ELR (cell line): ENCODE data around the gene BMERB1.
A peak's percentile ranks its signal among the peaks of the same experiment; 100 is the strongest.
"Not testable (repeated sequence)": the region's sequence is repeated elsewhere in the genome, so short reads cannot be mapped to it uniquely, and the experiment has no call there.

Experiments
- DNase-seq: peaks from one replicate; pipeline ENCODE4 v3.0.0-alpha.2; 2015; ENCODE audit warnings: low read depth

Gene BMERB1

DNA sequence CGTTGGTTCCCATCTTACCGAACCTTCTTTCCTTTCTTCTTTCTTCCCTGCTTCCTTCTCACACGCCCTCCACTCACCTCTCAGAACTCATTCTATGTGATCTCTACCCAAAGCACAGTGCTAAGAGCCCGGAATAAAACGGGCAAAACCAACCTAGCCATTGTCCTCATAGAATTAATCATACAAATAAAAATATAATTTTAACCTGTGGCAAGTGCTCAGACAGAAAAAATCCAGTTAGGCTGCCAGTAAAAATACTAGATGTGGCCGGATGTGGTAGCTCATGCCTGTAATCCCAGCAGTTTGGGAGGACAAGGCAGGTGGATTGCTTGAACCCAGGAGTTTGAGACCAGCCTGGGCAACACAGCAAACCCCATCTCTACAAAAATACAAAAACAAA lies 27.0 kb downstream of the BMERB1 start:
- no peak for DNase-seq

DNA sequence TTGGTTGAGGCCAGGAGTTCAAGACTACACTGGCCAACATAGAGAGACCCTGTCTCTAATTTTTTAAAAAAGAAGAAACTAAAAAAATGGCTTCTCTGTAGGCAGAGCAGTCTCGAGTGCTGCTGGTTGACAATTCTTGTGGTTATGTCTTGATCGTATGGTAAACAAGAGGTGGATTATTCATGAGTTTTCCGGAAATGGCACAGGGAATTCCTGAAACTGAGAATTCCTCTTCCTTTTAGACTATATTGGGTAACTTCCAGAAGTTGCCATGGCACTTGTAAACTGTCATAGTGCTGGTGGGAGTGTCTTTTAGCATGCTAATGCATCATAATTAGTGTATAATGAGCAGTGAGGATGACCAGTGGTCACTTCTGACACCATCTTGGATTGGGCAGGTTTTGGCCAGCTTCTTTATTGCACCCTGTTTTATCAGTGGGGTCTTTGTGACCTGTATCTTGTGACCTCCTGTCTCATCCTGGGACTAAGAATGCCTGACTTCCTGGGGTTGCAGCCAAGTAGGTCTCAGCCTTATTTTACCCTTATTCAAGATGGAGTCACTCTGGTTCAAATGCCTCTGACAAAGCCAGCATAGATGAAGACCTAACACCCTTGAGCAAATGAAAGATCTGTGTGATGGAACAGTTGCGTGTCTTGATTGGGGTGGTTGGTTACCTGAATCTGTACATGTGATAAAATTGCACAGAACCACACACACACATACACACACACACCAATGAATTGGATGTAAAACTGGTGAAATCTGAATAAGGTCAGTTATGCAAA lies 30.2 kb downstream of the BMERB1 start:
- DNase-seq: peak; percentile 27

DNA sequence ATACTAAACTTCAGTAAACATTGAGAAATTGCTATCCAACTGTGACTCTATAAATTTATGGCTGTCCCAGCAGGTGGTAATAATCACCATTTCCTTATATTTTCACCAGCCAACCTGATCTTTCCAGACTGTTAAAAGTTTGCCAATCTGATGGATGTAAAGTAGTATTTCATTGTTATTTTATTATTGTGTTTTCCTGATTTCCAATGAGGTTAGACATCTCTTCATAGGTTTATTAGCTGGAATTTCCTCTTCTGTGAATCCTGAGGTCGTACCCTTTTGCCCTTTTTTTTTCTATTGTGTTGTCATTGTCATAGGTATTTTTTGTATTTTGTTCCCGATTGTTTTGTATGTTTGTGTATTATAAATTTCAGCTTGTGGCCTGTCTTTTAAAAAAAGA lies 31.7 kb downstream of the BMERB1 start:
- DNase-seq: no peak

DNA sequence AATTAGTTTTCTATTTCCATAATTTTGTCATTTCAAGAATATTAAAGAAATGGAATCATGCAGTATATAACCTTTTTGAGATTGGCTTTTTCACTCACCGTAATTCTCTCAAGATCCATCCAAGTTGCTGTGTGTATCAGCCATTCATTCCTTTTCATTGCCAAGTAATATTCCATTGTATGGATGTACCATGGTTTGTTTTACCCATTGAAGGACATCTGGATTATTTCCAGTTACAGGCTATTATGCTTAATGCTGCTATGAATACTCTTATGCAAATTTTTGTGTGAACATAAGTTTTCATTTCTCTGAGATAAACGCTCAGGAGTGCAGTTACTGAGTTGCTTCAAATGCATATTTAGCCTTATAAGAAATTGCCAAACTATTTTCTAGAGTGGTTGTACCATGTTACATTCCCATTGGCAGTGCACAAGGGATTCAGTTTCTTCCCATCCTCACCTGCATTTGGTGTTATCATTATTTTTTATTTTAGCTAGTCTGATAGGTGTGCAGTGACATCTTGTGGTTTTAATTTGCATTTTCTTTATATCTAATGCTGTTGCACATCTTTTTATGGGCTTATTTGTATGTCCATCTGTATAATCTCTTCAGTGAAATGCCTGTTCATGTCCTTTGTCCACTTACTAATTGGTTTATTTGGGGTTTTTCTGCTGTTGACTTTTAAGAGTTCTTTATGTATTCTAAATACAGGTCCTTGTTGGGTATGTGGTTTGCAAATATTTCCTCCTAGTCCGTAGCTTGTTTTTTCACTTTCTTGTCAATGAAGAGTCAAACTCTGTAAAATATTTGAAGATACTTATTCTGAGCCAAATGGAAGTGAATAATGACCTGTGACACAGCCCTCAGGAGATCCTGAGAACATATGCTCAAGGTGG lies 32.7 kb downstream of the BMERB1 start:
- DNase-seq: peak; percentile 42

DNA sequence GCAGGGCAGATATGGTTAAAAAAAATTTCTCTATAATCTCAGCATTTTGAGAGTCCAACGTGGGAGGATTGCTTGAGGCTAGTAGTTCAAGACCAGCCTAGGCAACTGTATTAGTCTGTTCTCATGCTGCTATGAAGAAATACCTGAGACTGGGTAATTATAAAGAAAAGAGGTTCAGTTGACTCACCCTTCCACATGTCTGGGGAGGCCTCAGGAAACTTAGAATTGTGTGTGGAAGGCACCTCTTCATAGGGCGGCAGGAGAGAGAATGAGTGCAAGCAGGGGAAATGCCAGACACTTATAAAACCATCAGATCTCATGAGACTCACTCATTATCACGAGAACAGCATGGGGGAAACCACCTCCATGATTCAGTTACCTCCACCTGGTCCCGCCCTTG lies 42.6 kb downstream of the BMERB1 start:
- DNase-seq: not testable (repeated sequence)

- no peak for DNase-seq
These were observed 43.4 kb downstream of the BMERB1 start for GRCh38 chr16:15477802-15478201.

DNA sequence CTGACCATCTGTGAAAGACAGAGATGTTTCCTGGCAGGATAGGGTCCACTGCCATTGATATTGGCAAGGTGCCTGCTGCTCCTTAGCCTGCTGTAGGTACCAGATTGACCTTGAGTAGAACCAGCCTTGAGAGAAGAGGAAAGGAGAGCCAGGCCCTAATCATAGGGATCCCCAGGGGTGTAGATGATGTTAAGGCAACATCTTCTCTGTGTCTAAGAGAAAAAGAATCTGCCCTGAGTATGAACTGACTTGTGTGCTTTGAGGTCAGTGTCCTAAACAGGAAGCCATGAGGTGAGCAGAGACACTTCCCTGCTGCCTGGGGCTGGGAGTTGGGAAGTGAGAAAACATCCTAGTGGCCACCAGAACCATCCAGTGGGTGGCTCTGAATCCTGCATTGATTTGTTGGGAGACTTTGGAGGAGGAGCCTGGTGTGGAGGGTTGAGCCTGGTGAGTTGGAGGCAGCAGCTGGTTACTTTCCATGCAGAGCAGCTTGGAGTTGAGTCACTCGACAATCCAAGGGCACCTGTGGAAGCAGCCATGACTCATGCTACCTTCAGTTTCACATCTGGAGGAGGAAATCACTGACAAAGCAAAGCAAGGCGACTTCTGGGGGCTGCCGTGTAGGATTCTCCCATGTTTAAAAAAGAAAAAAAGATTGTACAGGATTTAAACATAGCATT lies 47.8 kb downstream of the BMERB1 start:
- DNase-seq: peak; percentile 97

- no peak for DNase-seq
These were observed 48.4 kb downstream of the BMERB1 start for GRCh38 chr16:15482748-15483298.

DNA sequence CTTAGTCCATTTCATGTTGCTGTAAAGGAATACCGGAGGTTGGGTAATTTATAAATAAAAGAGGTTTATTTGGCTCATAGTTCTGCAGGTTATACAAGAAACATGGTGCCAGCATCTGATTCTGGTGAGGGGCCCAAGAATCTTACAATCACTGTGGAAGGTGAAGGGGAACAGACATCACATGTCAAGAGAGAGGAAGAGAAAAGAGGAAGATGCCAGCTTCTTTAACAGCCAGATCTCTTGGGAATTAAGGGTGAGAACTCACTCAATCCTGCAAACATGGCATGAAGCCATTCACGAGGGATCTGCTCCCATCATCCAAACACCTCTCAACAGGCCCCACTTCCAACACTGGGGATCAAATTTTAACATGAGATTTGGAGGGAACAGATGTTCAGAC lies 49.5 kb downstream of the BMERB1 start:
- no peak for DNase-seq

DNA sequence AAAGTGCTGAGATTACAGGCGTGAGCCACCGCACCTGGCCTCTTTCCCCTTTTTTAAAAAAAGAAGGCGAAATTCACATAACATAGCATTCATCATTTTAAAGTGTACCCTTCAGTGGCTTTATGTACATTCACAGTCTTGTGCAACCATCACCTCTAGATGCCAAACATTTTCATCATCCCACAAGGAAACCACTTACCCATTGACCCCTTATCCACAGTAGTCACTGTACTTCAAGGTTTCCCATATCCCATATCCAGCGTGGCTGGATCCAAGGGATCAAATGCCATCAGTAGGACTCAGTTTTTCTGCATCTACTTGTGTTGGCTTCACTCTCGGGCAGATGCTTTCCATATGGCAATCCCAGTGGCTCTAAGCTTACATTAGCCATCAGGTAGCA lies 50.3 kb downstream of the BMERB1 start:
- peak; percentile 56 for DNase-seq

GRCh38 chr16:15485175-15485574 lies 50.8 kb downstream of the BMERB1 start:
- DNase-seq: no peak

GRCh38 chr16:15486661-15487060 lies 52.3 kb downstream of the BMERB1 start:
- no peak for DNase-seq

DNA sequence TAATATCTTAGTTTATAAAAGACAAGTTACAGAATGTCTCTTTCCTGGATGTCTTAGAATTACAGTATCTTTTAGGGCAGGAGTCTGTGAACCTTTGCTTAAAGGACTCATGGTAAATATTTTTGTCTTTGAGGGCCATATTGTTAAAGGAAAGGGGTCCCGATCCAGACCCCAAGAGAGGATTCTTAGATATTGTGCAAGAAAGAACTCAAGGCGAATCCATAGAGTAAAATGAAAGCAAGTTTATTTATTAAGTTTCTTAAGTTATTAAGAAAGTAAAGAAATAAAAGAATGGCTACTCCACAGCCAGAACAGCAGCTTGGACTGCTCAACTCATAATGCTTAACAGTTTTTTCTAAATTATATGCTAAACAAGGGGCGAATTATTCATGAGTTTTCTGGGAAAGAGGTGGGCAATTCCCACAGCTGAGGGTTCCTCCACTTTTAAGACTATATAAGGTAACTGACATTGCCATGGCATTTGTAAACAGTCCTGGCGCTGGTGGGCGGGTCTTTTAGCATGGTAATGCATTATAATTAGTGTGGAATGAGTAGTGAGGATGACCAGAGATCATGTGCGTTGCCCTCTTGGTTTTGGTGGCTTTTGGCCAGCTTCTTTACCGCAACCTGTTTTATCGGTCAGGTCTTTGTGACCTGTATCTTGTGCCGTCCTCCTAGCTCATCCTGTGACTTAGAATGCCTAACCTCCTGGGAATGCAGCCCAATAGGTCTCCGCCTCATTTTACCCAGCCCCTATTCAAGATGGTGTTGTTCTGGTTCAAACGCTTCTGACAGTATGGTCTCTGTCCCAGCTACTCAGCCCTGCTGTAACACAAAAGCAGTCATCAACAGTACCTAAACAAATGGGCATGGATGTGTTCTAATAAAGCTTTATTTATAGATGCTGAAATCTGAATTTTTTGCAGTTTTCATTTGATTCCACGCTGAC lies 53.2 kb downstream of the BMERB1 start:
- no peak for DNase-seq

DNA sequence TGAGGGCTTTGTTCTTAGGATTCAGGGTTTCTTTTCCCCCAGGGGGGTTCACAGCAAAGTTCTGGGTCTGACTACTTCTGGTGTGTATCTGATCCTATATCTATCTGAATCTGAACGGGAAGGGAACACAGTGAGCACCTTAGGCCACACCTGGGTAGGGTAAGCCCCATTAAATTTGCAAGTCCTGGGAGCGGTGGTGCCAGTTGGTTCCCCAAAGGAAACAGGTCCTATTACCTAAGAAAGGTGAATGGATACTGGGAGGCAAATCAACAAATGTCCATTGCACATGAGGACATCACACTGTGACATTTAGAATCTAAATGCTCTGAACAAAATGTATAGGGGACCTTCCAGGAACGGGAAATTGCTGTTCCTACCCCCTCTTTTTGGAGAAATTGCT lies 54.6 kb downstream of the BMERB1 start:
- no peak for DNase-seq

DNA sequence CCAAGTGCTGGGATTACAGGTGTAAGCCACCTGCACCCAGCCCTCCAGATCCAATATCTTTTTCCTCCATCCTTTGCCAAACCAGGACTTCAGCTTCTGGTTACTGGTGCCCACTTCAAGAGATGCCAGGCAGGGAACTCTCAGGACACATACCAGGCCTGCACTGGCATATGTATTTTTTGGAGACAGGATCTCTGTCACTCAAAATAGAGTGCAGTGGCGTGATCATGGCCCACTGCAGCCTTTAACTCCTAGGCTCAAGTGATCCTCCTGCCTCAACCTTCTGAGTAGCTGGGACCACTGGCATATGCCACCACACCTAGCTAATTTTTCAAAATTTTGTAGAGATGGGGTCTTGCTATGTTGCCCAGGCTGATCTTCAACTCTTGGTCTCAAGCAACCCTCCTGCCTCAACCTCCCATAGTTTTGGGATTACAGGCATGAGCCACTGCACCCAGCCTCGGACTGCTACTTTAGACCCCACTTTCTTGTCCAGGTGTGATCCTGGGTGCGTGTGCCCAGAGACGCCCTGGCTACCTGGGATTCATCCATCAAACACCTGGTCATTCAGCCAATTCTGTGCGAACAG lies 55.8 kb downstream of the BMERB1 start:
- DNase-seq: no peak

DNA sequence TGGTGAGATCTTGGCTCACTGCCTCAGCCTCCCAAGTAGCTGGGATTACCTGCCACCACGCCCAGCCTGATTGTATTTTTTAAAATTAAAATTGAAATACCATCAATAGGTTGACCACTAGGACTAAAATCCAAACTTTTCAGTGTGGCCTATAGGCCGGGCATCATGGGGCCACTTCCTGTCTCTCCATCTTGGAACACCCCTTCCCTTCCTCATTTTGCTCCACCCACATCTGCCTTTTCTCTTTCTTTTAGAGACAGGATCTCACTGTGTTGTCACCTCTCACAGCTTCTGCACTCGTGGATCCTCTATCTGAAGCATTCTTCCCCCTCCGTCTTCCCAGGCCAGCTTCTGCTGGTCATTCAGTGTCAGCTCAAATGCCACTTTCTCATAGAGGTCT lies 57.0 kb downstream of the BMERB1 start:
- no peak for DNase-seq

DNA sequence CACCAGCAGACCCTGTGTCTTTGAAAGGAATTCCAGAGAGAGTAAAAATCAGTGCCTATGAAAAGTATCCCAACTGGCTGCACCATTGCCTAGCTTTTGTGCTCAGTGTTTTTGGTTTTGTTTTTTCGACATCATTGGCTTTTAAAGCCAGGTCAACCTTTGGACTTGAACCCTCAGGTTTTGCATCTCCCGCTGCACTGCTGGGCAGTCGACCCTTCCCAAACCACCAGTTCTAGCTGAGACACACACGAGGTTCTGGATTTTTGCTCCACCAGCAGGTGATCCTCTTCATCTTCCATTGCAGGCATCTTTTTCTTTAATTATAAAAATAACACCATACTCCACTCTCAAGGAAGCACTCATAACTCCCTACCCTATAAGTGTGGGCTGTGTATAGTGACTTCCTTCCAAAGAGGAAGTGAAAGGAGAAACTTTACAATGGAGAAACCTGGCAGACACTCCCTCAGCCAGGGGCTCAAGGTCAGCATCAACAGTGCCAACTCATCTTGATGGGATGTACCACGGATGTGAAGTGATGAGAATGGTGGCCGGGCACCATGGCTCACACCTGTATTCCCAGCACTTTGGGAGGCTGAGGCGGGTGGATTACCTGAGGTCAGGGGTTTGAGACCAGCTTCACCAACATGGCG lies 57.8 kb downstream of the BMERB1 start:
- no peak for DNase-seq

DNA sequence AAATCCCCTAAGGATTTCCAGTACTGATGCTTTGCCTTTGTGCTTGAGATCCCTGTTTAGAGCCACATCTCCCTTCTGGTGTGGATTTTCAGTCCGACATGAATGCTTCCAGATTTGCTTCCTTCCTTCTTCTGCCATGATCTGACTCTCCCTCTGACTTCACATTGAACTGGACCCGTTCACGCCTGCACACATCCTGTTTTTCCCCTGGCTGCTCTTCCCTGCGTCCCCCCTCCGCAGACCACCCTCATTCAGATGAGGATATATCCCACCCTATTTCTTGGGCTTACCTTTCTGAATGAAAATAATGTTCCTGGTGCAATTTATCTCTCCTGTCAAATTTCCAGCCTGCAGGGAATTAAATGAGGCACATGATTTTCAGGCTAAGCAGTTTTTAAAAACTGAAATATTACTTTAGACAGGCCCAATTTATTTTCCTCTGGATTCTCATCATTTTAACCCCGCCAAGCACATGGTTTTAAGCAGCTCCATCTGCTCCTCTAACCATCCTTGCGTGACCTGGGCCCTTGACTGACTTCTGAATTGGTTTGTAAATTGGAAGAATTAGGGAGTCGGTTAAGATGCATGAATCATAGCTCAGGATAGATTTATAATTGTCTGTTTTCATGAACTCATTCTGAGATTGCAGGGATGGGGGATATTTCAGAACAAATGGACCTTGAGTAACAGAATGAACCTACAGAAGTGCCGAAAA lies 59.2 kb downstream of the BMERB1 start:
- DNase-seq: peak; percentile 51

DNA sequence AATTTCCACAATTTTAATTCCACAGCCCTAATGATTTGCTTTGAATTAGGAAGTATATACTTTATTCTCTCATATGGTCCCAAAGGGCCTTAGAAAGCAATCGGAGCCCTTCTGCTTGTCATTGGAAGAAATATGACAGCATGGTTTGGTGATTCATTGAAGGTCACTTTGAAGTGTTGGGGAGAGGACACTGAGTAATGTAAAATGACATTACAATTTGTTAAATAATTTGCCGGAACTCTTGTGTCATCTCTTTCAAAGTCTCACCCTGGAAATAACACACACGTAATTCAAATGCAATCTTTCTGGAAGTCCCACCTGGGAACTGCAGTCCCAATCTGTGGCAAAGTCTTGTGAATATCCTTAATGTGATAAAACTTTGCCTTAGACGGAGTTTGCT lies 59.8 kb downstream of the BMERB1 start:
- peak; percentile 55 for DNase-seq

DNA sequence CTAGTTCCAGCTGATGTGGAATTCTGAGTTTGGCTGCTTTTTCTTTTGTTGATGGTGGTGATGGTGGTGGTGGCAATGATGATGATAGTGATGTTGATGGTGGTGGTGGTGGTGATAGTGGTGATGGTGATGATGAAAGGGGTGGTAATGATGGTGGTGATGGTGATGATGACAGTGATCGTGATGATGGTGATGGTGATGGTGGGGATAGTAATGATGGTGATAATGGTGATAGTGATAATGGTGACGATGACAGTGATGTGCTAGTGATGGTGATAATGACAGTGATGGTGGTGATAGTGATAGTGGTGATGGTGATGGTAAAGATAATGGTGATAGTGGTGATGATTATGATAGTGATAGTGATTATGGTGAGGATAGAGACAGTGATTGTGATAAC lies 61.5 kb downstream of the BMERB1 start:
- DNase-seq: no peak
